ENCODE data around the gene GPC5. TPM values are rescaled to one million over a fixed set of nuclear protein-coding genes. Genes with fewer than 3 reads are reported as not detected.

Gene GPC5
- polyA plus RNA-seq, 2 donors = not detected

DNA sequence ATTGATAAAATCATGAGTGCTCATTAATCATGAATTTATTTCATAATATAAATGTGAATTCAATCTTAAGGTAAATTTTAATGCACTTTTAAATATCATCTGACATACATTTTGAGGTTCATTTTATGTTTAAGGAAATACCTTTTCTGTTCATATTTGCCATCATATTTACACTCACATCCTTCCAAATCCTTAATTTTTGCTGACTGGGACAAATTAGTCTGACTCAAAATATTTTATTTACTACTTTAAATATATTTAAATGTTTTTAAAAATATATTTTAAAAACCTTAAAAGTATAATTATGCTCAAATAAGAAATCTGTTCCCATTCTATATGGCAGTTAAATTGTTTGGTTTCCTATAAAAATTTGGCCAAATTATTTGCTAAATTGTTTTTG, 438.1 kb downstream of the GPC5 start:
- H3K9me3 ChIP-seq (ENCODE audit: control insufficient read depth in 2 of 2, insufficient read depth in 1 of 2, low read depth in 1 of 2, low read length in 1 of 2) = no peaks in the 10 kb centered on the region
- H3K4me3 ChIP-seq (ENCODE audit: low read depth in 1 of 2, low read length in 2 of 2) = no peak overlapping the region
- H3K27ac ChIP-seq (ENCODE audit: low read depth in 2 of 2, low read length in 1 of 2) = no peak overlapping the region
- no peaks in the 10 kb centered on the region for H3K27me3 ChIP-seq (ENCODE audit: control insufficient read depth in 1 of 2, insufficient read depth in 2 of 2, low read length in 2 of 2)
- H3K4me1 ChIP-seq (ENCODE audit: control insufficient read depth in 2 of 2, insufficient read depth in 2 of 2, low read length in 1 of 2) = no peaks in the 10 kb centered on the region
- H3K36me3 ChIP-seq (ENCODE audit: control insufficient read depth in 2 of 2, insufficient read depth in 2 of 2, low read length in 1 of 2) = no peaks in the 10 kb centered on the region

DNA sequence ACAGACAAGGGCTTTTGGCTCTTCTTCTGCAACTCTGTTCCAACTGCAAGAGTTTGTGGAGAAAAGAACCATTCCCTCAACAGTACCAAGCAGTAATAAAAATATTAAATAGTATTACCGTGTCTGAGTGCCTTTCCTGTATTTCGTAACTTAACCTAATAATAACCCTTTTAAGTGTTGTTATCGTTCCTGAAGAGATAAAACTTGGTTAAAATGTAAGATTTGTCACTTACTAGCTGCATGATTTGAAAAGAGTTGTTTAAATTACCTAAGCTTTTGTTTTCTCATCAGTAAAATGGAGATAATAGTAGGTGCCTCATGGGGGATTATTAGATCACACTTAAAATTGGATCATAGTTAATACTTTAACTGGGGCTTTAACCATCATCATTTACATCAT, 447.2 kb downstream of the GPC5 start:
- 49 to 63% methylated on average over 3 of the region's 3 CpGs for WGBS, 2 donors
- Histone ChIP-seq H3K36me3 (ENCODE audit: control insufficient read depth in 2 of 2, insufficient read depth in 2 of 2, low read length in 1 of 2) (no peaks in the 10 kb centered on the region), H3K27me3 (ENCODE audit: control insufficient read depth in 1 of 2, insufficient read depth in 2 of 2, low read length in 2 of 2) (no peaks in the 10 kb centered on the region), H3K9me3 (ENCODE audit: control insufficient read depth in 2 of 2, insufficient read depth in 1 of 2, low read depth in 1 of 2, low read length in 1 of 2) (peaks cover 0 to 3% of the 10 kb centered on the region in 2 donors), H3K27ac (ENCODE audit: low read depth in 2 of 2, low read length in 1 of 2) (no peak overlapping the region), H3K4me3 (ENCODE audit: low read depth in 1 of 2, low read length in 2 of 2) (no peak overlapping the region), H3K4me1 (ENCODE audit: control insufficient read depth in 2 of 2, insufficient read depth in 2 of 2, low read length in 1 of 2) (no peaks in the 10 kb centered on the region)

DNA sequence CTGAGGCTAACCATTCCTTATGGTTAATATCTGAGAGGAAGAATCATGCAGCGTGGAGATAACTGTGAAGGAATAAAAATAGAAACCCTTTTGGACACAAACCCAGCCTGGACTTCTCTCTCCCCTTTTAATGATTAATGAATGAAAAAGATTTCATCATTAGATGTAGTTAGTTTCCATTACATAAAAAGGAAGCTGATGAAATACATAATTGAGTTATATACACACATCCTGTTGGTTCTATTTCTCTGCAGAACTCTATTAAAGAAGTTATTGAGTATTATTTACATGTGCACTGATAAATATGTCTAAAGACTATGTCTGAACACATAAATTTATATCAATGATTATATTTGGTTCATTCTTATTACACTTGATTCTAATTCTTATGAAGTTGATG, 465.3 kb downstream of the GPC5 start:
- 25 to 45% methylated on average over 1 of the region's 1 CpG for WGBS, 2 donors
- no peaks in the 10 kb centered on the region for H3K9me3 ChIP-seq (ENCODE audit: control insufficient read depth in 2 of 2, insufficient read depth in 1 of 2, low read depth in 1 of 2, low read length in 1 of 2)

DNA sequence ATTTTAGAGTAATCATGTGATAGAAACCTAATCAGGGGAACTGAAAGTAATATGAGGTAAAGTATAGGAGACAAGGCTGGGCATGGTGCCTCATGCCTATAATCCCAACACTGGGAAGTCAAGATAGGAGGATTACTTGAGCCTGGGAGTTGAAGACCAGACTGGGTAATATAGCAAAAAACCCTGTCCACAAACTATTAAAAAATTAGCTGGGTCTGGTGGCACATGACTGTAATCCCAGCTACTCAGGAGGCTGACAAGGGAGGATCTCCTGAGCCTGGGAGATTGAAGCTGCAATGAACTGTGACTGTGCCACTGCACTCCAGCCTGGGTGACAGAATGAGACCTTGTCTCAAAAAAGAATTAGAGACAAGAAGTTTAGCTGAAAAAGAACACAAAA, 469.9 kb downstream of the GPC5 start:
- Histone ChIP-seq H3K27me3 (ENCODE audit: control insufficient read depth in 1 of 2, insufficient read depth in 2 of 2, low read length in 2 of 2) (no peaks in the 10 kb centered on the region), H3K4me3 (ENCODE audit: low read depth in 1 of 2, low read length in 2 of 2) (no peak overlapping the region), H3K9me3 (ENCODE audit: control insufficient read depth in 2 of 2, insufficient read depth in 1 of 2, low read depth in 1 of 2, low read length in 1 of 2) (no peaks in the 10 kb centered on the region), H3K4me1 (ENCODE audit: control insufficient read depth in 2 of 2, insufficient read depth in 2 of 2, low read length in 1 of 2) (no peaks in the 10 kb centered on the region), H3K36me3 (ENCODE audit: control insufficient read depth in 2 of 2, insufficient read depth in 2 of 2, low read length in 1 of 2) (no peaks in the 10 kb centered on the region), H3K27ac (ENCODE audit: low read depth in 2 of 2, low read length in 1 of 2) (no peak overlapping the region)

More for the DNA sequence above, 465.3 kb downstream of the GPC5 start:
- Histone ChIP-seq H3K4me1 (ENCODE audit: control insufficient read depth in 2 of 2, insufficient read depth in 2 of 2, low read length in 1 of 2) (no peaks in the 10 kb centered on the region), H3K4me3 (ENCODE audit: low read depth in 1 of 2, low read length in 2 of 2) (no peak overlapping the region), H3K36me3 (ENCODE audit: control insufficient read depth in 2 of 2, insufficient read depth in 2 of 2, low read length in 1 of 2) (no peaks in the 10 kb centered on the region), H3K27me3 (ENCODE audit: control insufficient read depth in 1 of 2, insufficient read depth in 2 of 2, low read length in 2 of 2) (no peaks in the 10 kb centered on the region), H3K27ac (ENCODE audit: low read depth in 2 of 2, low read length in 1 of 2) (no peak overlapping the region)

DNA sequence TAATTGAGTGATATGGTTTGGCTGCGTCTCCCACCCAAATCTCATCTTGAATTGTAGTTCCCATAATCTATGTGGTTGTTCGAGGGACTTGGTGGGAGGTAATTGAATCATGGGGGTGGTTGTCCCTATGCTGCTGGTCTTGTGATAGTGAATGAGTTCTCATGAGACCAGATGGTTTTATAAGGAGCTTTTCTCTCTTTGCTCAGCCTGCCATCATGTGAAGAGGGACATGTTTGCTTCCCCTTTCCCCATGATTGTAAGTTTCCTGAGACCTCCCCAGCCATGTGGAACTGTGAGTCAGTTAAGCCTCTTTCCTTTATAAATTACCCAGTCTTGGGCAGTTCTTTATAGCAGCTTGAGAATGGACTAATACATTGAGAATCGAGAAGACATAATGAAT, 480.1 kb downstream of the GPC5 start:
- Histone ChIP-seq H3K4me1 (ENCODE audit: control insufficient read depth in 2 of 2, insufficient read depth in 2 of 2, low read length in 1 of 2) (no peaks in the 10 kb centered on the region), H3K4me3 (ENCODE audit: low read depth in 1 of 2, low read length in 2 of 2) (no peak overlapping the region), H3K36me3 (ENCODE audit: control insufficient read depth in 2 of 2, insufficient read depth in 2 of 2, low read length in 1 of 2) (no peaks in the 10 kb centered on the region), H3K27ac (ENCODE audit: low read depth in 2 of 2, low read length in 1 of 2) (no peak overlapping the region), H3K9me3 (ENCODE audit: control insufficient read depth in 2 of 2, insufficient read depth in 1 of 2, low read depth in 1 of 2, low read length in 1 of 2) (no peaks in the 10 kb centered on the region), H3K27me3 (ENCODE audit: control insufficient read depth in 1 of 2, insufficient read depth in 2 of 2, low read length in 2 of 2) (no peaks in the 10 kb centered on the region)
- WGBS, 2 donors = 77 to 81% methylated on average over 3 of the region's 3 CpGs

DNA sequence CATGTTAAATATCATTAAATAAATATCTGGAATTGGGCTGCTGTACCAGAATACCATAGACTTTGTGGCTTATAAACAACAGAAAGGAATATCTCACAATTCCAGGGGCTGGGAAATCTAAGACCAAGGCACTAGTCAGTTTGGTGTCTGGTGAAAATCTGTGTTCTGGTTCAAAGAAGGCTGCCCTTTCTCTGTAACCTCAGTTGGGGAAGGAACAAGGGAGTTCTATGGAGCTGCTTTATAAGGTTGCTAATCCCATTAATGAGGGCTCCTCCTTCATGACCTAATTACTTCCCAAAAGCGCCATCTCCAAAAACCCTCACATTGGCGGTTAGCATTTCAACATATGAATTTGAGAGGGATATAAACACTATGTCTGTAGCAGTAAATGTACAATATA, 480.9 kb downstream of the GPC5 start:
- Histone ChIP-seq H3K9me3 (ENCODE audit: control insufficient read depth in 2 of 2, insufficient read depth in 1 of 2, low read depth in 1 of 2, low read length in 1 of 2) (no peaks in the 10 kb centered on the region), H3K27me3 (ENCODE audit: control insufficient read depth in 1 of 2, insufficient read depth in 2 of 2, low read length in 2 of 2) (no peaks in the 10 kb centered on the region), H3K27ac (ENCODE audit: low read depth in 2 of 2, low read length in 1 of 2) (no peak overlapping the region), H3K36me3 (ENCODE audit: control insufficient read depth in 2 of 2, insufficient read depth in 2 of 2, low read length in 1 of 2) (no peaks in the 10 kb centered on the region), H3K4me3 (ENCODE audit: low read depth in 1 of 2, low read length in 2 of 2) (no peak overlapping the region), H3K4me1 (ENCODE audit: control insufficient read depth in 2 of 2, insufficient read depth in 2 of 2, low read length in 1 of 2) (no peaks in the 10 kb centered on the region)
- WGBS, 2 donors = 94% methylated on average over 2 of the region's 2 CpGs

DNA sequence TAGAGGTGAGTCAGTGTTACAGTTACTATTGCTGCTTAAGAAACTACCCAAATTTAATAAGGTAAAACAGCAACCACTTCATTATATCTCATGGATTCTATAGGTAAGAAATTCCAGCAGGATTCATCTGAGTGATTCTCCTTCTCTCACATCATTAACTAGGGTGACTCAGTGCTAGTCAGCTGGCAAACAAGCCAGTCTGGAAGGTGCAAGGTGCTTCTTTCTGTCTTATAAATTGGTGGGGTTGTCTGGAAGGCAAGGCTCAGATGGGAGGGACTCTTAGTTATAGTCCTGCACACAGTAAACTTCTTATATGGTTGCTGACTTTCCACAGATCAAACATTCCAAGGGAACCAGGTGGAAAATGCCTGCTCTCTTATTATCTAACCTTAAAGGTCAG, 484.5 kb downstream of the GPC5 start:
- Histone ChIP-seq H3K4me3 (ENCODE audit: low read depth in 1 of 2, low read length in 2 of 2) (no peak overlapping the region), H3K9me3 (ENCODE audit: control insufficient read depth in 2 of 2, insufficient read depth in 1 of 2, low read depth in 1 of 2, low read length in 1 of 2) (no peaks in the 10 kb centered on the region), H3K36me3 (ENCODE audit: control insufficient read depth in 2 of 2, insufficient read depth in 2 of 2, low read length in 1 of 2) (no peaks in the 10 kb centered on the region), H3K4me1 (ENCODE audit: control insufficient read depth in 2 of 2, insufficient read depth in 2 of 2, low read length in 1 of 2) (no peaks in the 10 kb centered on the region), H3K27ac (ENCODE audit: low read depth in 2 of 2, low read length in 1 of 2) (no peak overlapping the region), H3K27me3 (ENCODE audit: control insufficient read depth in 1 of 2, insufficient read depth in 2 of 2, low read length in 2 of 2) (no peaks in the 10 kb centered on the region)

DNA sequence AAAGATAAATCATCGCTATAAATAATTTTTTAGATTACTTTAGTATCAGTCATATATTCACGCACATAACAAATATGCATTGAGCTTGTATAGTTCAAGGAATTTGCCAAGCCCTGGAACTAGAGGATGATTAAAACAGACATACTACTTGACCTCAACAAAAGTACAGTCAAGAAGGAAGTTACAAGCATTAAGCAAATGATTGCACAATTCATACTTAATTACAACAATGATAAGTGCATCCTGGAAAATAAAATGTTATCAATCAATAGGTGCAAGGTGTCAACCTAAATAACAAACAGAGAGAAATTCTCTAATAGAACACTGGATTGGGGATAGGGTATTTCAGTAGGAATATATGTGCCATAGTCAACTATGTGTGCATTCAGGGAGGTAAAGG, 491.2 kb downstream of the GPC5 start:
- no peak overlapping the region for H3K27ac ChIP-seq (ENCODE audit: low read depth in 2 of 2, low read length in 1 of 2)
- 87 to 92% methylated on average over 2 of the region's 2 CpGs for WGBS, 2 donors
- H3K4me3 ChIP-seq (ENCODE audit: low read depth in 1 of 2, low read length in 2 of 2) = no peak overlapping the region
- H3K27me3 ChIP-seq (ENCODE audit: control insufficient read depth in 1 of 2, insufficient read depth in 2 of 2, low read length in 2 of 2) = no peaks in the 10 kb centered on the region
- no peaks in the 10 kb centered on the region for H3K4me1 ChIP-seq (ENCODE audit: control insufficient read depth in 2 of 2, insufficient read depth in 2 of 2, low read length in 1 of 2)
- no peaks in the 10 kb centered on the region for H3K9me3 ChIP-seq (ENCODE audit: control insufficient read depth in 2 of 2, insufficient read depth in 1 of 2, low read depth in 1 of 2, low read length in 1 of 2)
- H3K36me3 ChIP-seq (ENCODE audit: control insufficient read depth in 2 of 2, insufficient read depth in 2 of 2, low read length in 1 of 2) = no peaks in the 10 kb centered on the region

DNA sequence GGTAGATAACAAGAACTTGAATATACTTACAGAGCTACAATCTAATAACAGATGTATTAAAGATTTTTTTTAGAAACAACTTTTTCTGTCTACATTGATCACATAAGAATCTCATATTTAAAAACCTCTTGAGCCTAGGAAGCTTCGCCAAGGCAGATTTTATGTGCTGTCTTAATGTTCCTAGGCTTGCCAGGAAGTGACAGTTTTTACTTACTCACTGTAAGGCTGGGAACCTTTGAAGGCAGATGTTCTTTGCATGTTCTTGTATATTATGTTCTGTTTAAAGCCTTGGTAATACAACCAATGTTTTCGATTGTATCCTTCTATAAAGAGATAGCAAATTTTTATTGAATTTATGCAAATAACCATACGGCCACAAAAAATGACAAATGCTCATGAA, 492.7 kb downstream of the GPC5 start:
- Histone ChIP-seq H3K4me1 (ENCODE audit: control insufficient read depth in 2 of 2, insufficient read depth in 2 of 2, low read length in 1 of 2) (no peaks in the 10 kb centered on the region), H3K36me3 (ENCODE audit: control insufficient read depth in 2 of 2, insufficient read depth in 2 of 2, low read length in 1 of 2) (no peaks in the 10 kb centered on the region), H3K27me3 (ENCODE audit: control insufficient read depth in 1 of 2, insufficient read depth in 2 of 2, low read length in 2 of 2) (no peaks in the 10 kb centered on the region), H3K9me3 (ENCODE audit: control insufficient read depth in 2 of 2, insufficient read depth in 1 of 2, low read depth in 1 of 2, low read length in 1 of 2) (no peaks in the 10 kb centered on the region), H3K27ac (ENCODE audit: low read depth in 2 of 2, low read length in 1 of 2) (no peak overlapping the region), H3K4me3 (ENCODE audit: low read depth in 1 of 2, low read length in 2 of 2) (no peak overlapping the region)
- WGBS, 2 donors = 61% methylated on average over 3 of the region's 3 CpGs

DNA sequence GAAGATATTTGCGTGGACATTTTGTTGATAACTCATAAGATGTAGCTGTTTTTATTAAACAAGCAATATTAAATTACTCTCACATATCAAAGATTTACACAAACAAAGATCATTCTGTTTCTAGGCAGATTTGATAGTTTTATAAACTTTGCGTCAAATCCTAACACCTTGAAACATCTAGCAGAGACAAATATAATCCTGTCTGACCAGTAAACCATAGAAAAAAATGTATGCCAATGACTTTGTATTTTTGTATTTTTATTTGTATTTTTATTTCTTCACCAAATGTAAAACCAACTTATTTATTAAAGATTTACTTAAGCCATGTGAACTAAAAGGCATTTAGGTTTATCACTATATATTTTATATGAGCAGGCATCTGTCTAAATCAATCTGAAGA, 494.6 kb downstream of the GPC5 start:
- Histone ChIP-seq H3K9me3 (ENCODE audit: control insufficient read depth in 2 of 2, insufficient read depth in 1 of 2, low read depth in 1 of 2, low read length in 1 of 2) (peaks cover 0 to 2% of the 10 kb centered on the region in 2 donors), H3K36me3 (ENCODE audit: control insufficient read depth in 2 of 2, insufficient read depth in 2 of 2, low read length in 1 of 2) (no peaks in the 10 kb centered on the region), H3K4me3 (ENCODE audit: low read depth in 1 of 2, low read length in 2 of 2) (no peak overlapping the region), H3K27ac (ENCODE audit: low read depth in 2 of 2, low read length in 1 of 2) (no peak overlapping the region), H3K4me1 (ENCODE audit: control insufficient read depth in 2 of 2, insufficient read depth in 2 of 2, low read length in 1 of 2) (no peaks in the 10 kb centered on the region), H3K27me3 (ENCODE audit: control insufficient read depth in 1 of 2, insufficient read depth in 2 of 2, low read length in 2 of 2) (no peaks in the 10 kb centered on the region)
- WGBS, 2 donors = 92 to 93% methylated on average over 2 of the region's 2 CpGs

Data from esophagus (tissue), 2 donors.